Neural progenitor cell (in vitro differentiated cells): ENCODE data around the gene ZFP36L2.

ENCODE experiments used
- EZH2 ChIP-seq: fragments of 200-600 bp; sonication (generic); IDR thresholded peaks from 2 replicates; pipeline ENCODE4 v1.6.1; 2017; ENCODE audit warnings: antibody characterized with exemption, mild to moderate bottlenecking, moderate library complexity
- TF ChIP-seq, protein P1 (sequence below): fragments of 200-600 bp; sonication (generic); IDR thresholded peaks from 2 replicates; pipeline ENCODE4 v1.5.1; 2017; ENCODE audit warnings: antibody characterized with exemption, mild to moderate bottlenecking

GRCh38 chr2:43269706-43270105, 43.3 kb upstream of the ZFP36L2 start:
- TF ChIP-seq, protein P1, sequence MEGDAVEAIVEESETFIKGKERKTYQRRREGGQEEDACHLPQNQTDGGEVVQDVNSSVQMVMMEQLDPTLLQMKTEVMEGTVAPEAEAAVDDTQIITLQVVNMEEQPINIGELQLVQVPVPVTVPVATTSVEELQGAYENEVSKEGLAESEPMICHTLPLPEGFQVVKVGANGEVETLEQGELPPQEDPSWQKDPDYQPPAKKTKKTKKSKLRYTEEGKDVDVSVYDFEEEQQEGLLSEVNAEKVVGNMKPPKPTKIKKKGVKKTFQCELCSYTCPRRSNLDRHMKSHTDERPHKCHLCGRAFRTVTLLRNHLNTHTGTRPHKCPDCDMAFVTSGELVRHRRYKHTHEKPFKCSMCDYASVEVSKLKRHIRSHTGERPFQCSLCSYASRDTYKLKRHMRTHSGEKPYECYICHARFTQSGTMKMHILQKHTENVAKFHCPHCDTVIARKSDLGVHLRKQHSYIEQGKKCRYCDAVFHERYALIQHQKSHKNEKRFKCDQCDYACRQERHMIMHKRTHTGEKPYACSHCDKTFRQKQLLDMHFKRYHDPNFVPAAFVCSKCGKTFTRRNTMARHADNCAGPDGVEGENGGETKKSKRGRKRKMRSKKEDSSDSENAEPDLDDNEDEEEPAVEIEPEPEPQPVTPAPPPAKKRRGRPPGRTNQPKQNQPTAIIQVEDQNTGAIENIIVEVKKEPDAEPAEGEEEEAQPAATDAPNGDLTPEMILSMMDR, result no peak
- TF ChIP-seq EZH2, result no peak
